Right lobe of liver (tissue), 6 donors: Measurements from ENCODE around the gene USB1. TPM values are rescaled to one million over a fixed set of nuclear protein-coding genes. Genes with fewer than 3 reads are reported as not detected.
"Not testable (repeated sequence)": the region's sequence is repeated elsewhere in the genome, so short reads cannot be mapped to it uniquely, and the experiment has no call there.

Experiments
- ATAC-seq, 4 donors: fragments of 200-7000 bp; cut with Tn5 transposase; one replicate each; pipeline ENCODE4 v1.9.1; 2020; ENCODE audit warnings: mild to moderate bottlenecking in 4 of 4, moderate library complexity in 4 of 4
- DNase-seq, 3 donors: peaks; one replicate each; pipeline ENCODE4 v3.0.0-alpha.2; 2020
- H3K27ac ChIP-seq, 3 donors: fragments of 200-600 bp; one replicate each; pipeline ENCODE4 v1.8.0; 2022
- H3K27me3 ChIP-seq, 2 donors: fragments of 200-600 bp; one replicate each; pipeline ENCODE4 v1.8.0; 2022
- H3K36me3 ChIP-seq, 4 donors: fragments of 200-600 bp; sonication (generic) in 1 of 4; one replicate each; pipeline versions ENCODE4 v1.5.1 to v1.8.0; 2017 to 2022; ENCODE audit warnings: control low read depth in 1 of 4
- H3K4me1 ChIP-seq, 4 donors: fragments of 200-600 bp; sonication (generic) in 1 of 4; one replicate each; pipeline versions ENCODE4 v1.5.1 to v1.8.0; 2017 to 2022; ENCODE audit warnings: control low read depth in 1 of 4
- H3K4me3 ChIP-seq, 3 donors: fragments of 200-600 bp; one replicate each; pipeline ENCODE4 v1.8.0; 2022
- H3K9me3 ChIP-seq, 4 donors: fragments of 200-600 bp; sonication (generic) in 1 of 4; one replicate each; pipeline versions ENCODE4 v1.5.1 to v1.8.0; 2017 to 2022; ENCODE audit warnings: control low read depth in 1 of 4
- CTCF ChIP-seq, 4 donors: fragments of 200-600 bp in 3 of 4; fragments of 450-650 bp in 1 of 4; IDR thresholded peaks; one replicate each; pipeline versions ENCODE4 v1.5.1 to v1.8.0; 2016 to 2022; ENCODE audit warnings: antibody characterized with exemption in 4 of 4, mild to moderate bottlenecking in 2 of 4
- POLR2A ChIP-seq: fragments of 450-650 bp; IDR thresholded peaks from one replicate; pipeline ENCODE4 v1.6.1; 2017; ENCODE audit warnings: antibody characterized with exemption, mild to moderate bottlenecking
- WGBS: methylation state at CpG from one replicate; pipeline ENCODE4 v1.1.6; 2018; ENCODE audit warnings: low coverage, low lambda C conversion rate; ENCODE audit not compliant: insufficient coverage; ENCODE audit errors: missing lambda C conversion rate; 5-methylcytosine and 5-hydroxymethylcytosine counted together
- intact Hi-C, 2 donors: fragments of 100-400 bp; cut with DNase I; formaldehyde crosslinking; loops; one replicate each; pipeline versions ENCODE4 v1.11.2 to v1.14.1; 2022
- total RNA-seq, 6 experiments: library from RNA; depleted of rRNA in 2 of 6; stranded (reverse); fragments of >200 nt in 2 of 6; fragmentation: NEBNext Ultra II Directional in 3 of 6; extraction: Animal tissue kit (Norgen Biotek cat#: 25700) in 3 of 6; gene quantifications; one replicate each; pipeline versions ENCODE4 v1.1.0 to v1.2.4, GENCODE V29; 2016 to 2023
- donor health status: DM: no; HTN: yes; CAD: no.
- donor health status: DM: no; HTN: no; CAD: no.
- donor health status: DM: no; HTN: no; CAD: no.
- donor health status: DM: no; HTN: yes; CAD: no.
- donor health status: DM: no; HTN: yes; CAD: no.

Gene USB1
- total RNA-seq, 6 experiments from 2014 or later, result 20.6 to 63.3 (median 25.9) TPM

DNA sequence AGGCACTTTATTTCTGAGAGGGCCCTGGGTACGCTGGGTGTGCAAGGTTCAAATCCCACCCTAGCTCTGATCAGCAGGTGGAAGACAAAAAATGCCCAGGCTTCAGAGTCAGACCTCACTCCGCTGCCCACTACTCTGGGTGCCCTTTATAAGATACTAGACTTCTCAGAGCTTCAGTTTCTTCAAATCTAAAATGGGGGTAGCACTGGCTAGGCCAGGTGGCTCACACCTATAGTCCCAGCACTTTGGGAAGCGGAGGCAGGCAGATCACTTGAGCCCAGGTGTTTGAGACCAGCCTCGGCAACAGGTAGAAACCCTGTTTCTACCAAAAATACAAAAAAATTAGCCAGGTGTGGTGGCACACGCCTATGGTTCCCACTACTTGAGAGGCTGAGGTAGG lies 1.7 kb downstream of the USB1 start:
- ATAC-seq (no peak), DNase-seq (peak in 1 of 3 donors; percentile 19)
- intact Hi-C loops, result no loop called here
- H3K27me3 ChIP-seq, result no peaks in the 10 kb centered on the region
- WGBS, result 86% methylated on average over 2 of the region's 5 CpGs
- H3K4me1 ChIP-seq, result peaks cover 0 to 13% (median 5%) of the 10 kb centered on the region in 4 donors
- H3K4me3 ChIP-seq, result no peak overlapping the region
- no peak overlapping the region for H3K27ac ChIP-seq
- TF ChIP-seq POLR2A (no peak), CTCF (IDR thresholded peaks at IDR 0.05) (no peak)
- no peaks in the 10 kb centered on the region for H3K9me3 ChIP-seq
- peaks cover 0 to 3% (median 1%) of the 10 kb centered on the region in 4 donors for H3K36me3 ChIP-seq

DNA sequence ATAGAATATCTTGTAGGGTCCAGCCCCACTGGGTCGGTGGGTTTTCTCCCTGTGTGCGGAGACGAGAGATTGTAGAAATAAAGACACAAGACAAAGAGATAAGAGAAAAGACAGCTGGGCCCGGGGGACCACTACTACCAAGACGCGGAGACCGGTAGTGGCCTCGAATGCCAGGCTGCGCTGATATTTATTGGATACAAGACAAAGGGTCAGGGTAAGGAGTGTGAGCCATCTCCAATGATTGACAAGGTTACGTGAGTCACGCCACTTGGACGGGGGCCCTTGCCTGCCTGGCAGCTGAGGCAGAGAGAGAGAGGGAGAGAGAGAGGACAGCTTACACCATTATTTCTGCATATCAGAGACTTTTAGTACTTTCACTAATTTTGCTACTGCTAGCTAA lies 3.5 kb downstream of the USB1 start:
- intact Hi-C loops, H3K9me3 ChIP-seq, H3K36me3 ChIP-seq, H3K4me3 ChIP-seq, H3K27me3 ChIP-seq: not testable (repeated sequence)
- Histone ChIP-seq H3K4me1 (peaks cover 0 to 10% (median 3%) of the 10 kb centered on the region in 4 donors), H3K27ac (peak overlapping the region in 1 of 3 donors; percentile 17)
- DNase-seq (peak in 2 of 3 donors; percentile 57 to 65), ATAC-seq (peak in 1 of 4 donors; percentile 8)
- WGBS, result 40% methylated on average over 10 of the region's 12 CpGs

DNA sequence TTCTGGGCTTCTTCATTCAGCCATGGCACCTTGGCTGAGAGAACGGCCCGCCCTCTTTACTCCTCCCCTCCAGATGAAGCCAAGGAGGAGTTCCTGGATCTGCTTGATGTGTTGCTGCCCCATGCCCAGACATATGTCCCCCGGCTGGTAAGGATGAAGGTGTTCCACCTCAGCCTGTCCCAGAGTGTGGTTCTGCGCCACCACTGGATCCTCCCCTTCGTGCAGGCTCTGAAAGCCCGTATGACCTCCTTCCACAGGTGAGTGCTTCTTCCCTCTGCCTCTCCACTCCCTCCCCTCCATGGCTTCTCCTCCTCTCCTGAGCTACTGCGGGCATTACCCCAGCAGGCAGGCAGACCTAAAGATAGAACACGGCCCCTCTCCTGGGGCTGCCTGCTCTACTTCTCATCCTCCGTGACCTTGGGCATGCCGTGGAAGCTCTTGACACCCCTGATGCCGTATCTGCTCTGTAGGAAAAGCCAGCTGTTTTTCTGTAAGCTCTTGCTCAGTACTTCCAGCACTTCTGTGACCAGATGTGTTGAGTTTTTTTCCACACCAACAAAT lies 8.7 kb downstream of the USB1 start:
- Histone ChIP-seq H3K4me1 (peaks cover 0 to 2% (median 0%) of the 10 kb centered on the region in 4 donors), H3K27ac (no peak overlapping the region), H3K9me3 (no peaks in the 10 kb centered on the region), H3K4me3 (no peak overlapping the region), H3K27me3 (no peaks in the 10 kb centered on the region), H3K36me3 (peaks cover 0 to 23% (median 3%) of the 10 kb centered on the region in 4 donors)
- DNase-seq, result no peak
- no peak for ATAC-seq
- WGBS, result 94% methylated on average over 5 of the region's 11 CpGs
- TF ChIP-seq POLR2A (no peak), CTCF (IDR thresholded peaks at IDR 0.05) (no peak)
- intact Hi-C loops, result loop anchor here in 1 of 2 donors (10.0 kb wide), 1 partner anchor 245 kb away; no protein-coding TSS in a partner anchor

DNA sequence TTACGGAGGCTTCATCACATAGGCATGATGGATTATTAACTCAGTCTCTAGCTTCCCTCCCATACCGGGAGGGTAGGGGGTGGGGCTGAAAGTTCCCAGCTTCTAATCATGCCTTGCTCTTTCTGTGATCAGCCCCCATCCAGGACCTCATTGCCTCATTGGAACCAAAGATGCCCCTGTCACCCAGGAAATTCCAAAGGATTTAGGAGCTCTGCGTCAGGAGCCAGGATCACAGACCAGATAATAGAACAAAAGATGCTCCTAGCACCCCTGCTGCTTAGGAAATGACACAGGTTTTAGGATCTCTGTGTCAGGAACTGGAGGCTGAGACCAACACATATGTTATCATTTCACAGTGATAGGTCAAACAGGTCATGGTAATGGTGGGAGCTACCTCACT lies 9.7 kb downstream of the USB1 start:
- no peak for DNase-seq

More for the DNA sequence above, 9.7 kb downstream of the USB1 start:
- no peaks in the 10 kb centered on the region for H3K4me1 ChIP-seq
- no peaks in the 10 kb centered on the region for H3K9me3 ChIP-seq
- no peak for ATAC-seq
- H3K36me3 ChIP-seq, result peaks cover 0 to 23% (median 3%) of the 10 kb centered on the region in 4 donors
- H3K27me3 ChIP-seq, result no peaks in the 10 kb centered on the region
- no peak for TF ChIP-seq CTCF (IDR thresholded peaks at IDR 0.05)
- TF ChIP-seq POLR2A, result no peak
- WGBS, result 87% methylated on average over 3 of the region's 3 CpGs
- no peak overlapping the region for H3K27ac ChIP-seq
- intact Hi-C loops, result loop anchor here in 1 of 2 donors (10.0 kb wide), 1 partner anchor 246 kb away; no protein-coding TSS in a partner anchor
- no peak overlapping the region for H3K4me3 ChIP-seq
